Stimulated activated CD8-positive, alpha-beta memory T cell treated with anti-CD3 and anti-CD28 coated beads, Interleukin-4, amount 100 ng/mL, for 4 hours (primary cell): ENCODE measurements around the gene PTPN1.
"Not testable (repeated sequence)": the region's sequence is repeated elsewhere in the genome, so short reads cannot be mapped to it uniquely, and the experiment has no call there.

Experiments
- DNase-seq, 2 donors: peaks; one replicate each; pipeline ENCODE4 v3.0.0-alpha.2; 2020; ENCODE audit warnings: low read depth in 2 of 2, low spot score in 1 of 2

Gene PTPN1

DNA sequence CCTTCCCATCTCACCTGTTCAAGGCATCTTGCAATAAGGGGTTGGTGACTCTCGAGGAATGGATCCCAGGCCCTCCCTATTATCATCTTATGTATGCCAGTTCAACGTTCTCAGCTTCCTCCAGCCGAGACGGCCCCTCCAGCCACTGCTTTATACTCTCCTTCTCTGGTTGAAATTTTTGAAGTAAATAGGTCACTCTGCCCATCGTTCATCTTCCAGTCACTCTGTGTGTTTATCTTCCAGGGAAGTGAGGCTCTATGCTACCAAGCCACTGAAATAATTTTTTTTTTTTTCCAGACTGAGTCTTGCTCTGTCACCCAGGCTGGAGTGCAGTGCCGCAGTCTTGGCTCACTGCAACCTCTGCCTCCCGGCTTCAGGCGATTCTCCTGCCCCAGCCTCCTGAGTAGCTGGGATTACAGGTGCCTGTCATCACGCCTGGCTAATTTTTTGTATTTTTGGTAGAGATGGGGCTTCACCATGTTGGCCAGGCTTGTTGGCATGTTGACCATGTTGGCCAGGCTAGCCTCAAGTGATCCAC lies 17.0 kb downstream of the PTPN1 start:
- no peak for DNase-seq

DNA sequence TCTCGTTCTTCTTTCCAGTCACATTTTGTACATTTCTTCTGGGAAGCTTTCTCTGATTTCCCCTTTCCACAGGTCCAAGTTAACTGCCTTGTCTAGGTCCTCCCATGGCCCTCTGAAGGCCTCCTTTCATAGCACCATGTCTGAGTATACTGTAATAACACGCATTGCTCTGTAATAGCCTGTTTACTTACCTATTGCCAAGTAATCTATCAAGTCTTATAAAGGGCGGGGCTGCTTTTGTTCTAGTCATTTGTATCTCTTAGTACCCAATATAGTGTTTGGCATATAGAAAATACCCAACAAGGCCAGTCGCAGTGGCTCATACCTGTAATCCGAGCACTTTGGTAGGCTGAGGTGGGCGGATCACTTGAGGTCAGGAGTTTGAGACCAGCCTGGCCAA lies 17.9 kb downstream of the PTPN1 start:
- no peak for DNase-seq

DNA sequence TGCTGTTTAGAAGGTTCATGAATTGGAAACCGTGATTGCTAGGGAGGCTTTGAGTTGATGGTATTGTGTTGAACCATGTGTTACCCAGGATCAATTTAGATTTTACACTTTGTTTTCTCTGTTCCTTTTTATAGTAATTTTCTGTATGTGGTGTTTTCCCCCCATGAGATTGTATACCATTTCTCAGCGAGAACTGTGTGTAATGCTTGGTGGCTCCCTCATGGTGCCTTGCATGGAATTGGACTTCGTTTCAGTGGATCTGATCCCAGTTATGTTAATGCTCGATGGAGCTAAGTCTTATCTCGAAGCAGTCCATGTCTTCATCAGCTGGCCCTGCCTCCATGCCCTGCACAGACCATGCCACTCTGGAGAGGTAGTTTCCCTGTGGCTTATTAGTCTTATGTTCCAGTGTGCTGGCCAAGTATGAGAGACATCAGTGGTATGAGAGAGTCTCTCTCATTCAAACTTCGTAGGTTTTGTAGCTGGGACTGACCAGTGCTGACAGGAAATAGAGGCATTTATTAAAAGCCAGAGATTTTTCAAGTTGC lies 18.7 kb downstream of the PTPN1 start:
- no peak for DNase-seq

DNA sequence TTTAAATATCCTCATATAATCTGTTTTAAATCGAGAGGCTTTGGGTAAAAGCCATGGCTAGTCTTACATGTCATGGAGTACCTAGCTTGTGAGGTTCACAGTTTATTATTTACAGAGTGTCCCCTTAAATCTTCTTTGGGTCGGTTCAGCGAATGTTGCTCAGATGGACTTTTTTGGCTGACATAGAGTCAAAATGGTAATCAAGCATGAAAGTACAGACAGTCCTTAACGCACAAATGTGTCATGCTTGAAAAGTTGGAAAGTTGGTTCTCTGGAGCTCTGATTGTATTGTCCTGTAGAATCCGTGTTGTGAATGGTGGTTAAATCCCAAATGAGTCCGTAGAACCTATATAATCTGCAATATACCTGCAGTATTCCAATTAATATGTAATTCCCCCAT lies 22.0 kb downstream of the PTPN1 start:
- no peak for DNase-seq

DNA sequence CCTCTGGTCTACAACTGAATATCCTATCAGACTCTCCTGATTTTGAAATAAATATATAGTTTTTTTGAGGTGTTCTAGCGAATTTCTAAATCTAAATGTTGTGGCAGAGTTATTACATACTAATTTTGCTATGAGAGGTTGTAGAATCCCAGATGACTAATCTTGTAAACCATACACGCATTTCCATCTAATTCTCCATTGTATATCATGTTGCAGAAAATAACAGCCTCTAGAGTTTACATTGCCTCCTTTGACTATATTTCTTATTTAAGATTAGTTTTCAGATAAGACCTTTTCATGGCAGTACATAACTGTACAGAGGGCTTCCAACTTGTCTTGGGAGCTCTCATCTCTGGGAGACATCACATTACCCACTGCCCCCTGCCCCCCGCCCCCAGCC lies 22.9 kb downstream of the PTPN1 start:
- no peak for DNase-seq

DNA sequence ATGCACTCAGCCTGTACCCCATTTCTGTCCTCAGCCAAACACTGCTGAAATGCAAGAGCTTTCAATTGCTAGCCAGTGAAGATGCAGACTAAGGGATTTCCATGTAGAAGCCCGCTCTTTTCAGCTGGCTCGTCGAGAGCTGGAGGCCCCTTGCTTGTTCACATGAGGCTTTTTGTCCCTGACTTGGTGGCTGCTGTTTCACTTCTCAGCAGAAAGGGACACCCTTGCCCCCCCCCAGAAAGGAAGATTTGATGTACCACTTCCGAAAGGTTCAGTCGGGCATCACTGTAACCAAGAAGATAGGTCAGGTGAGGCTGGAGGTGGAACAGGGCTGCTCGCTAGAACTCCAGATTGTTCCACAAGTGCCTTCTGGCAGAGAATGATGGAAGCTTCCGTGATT lies 23.3 kb downstream of the PTPN1 start:
- no peak for DNase-seq

DNA sequence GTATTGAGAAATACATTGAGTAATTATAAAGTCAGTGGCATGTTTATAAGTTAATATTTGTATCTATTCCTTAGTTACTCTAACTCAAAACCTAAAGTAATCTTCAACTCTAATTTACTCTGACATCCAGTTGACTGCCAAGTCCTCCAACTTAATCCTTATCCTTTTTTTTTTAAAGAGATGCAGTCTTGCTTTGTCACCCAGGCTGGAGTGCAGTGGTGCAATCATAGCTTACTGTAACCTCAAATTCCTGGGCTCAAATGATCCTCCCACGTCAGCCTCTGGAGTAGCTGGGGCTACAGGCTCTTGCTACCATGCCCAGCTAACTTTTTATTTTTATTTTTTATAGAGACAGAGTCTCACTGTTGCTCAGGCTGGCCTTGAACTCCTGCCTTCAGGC lies 24.4 kb downstream of the PTPN1 start:
- DNase-seq, result no peak

DNA sequence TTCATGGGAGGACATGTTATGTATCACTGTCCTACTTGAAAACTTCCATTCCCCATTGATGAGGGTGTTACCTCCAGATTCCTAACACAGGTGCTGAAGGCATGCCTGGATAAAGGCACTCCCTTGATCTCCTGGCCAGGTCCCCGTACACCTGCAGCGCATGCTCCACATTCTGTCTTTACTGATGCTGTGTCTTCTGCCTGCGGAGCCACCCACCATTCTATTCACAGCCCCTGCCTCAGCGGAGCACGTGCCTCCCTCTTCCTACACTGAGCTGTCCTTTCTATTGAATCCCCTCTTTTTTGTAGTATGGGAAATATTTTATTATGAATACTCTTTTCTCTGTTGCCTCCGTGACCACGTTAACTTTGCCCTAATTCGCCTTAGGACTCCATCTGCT lies 25.0 kb downstream of the PTPN1 start:
- DNase-seq, result no peak

DNA sequence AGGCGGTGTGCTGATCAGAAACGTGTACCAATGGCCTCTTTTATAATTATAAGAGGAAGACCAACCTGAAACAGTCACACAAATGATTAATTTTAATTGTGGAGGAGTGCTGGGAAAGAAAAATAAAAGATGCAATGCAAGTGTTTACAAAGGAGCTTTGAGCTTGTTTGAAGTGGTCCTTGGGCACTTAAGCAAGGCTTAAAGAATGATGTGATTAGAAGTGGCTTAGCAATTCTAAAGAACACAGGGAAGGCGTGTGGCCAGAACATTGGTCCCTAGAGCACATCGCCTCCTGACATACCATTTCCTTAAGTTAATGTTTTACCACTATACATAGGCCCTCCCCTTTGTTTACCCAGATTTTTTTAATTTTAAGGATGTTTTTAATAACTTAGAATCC lies 26.1 kb downstream of the PTPN1 start:
- DNase-seq, result no peak

DNA sequence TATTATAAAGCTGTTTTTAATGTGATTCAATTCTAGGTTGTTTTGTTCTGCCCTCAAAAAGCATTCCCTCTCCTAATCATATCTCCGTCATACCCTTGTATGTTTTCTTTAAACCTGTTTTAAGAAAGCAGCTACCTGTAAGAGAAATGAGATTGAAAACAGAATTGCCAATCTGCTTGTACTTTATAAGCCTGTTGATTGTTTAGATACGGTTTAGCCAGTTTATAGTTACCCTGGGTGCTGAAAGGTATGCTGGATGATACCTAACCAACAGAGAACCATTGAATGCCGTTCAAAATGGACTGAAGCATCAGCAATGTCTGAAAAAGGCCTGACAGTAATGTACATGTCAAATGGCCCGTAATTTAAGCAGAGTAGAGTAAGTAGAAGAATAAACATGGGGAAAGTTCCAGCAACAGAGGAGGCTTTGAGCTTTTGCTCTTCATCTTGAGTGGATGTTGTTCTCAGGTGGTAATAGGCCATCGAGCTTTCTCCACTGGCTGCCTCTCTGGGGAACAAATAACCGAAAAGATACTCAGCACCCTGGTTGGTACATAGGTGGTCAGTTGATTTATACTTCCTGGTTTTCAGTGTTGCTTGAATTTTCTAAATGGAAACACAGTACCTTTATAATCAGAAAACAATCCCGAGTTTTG lies 27.5 kb downstream of the PTPN1 start:
- no peak for DNase-seq

DNA sequence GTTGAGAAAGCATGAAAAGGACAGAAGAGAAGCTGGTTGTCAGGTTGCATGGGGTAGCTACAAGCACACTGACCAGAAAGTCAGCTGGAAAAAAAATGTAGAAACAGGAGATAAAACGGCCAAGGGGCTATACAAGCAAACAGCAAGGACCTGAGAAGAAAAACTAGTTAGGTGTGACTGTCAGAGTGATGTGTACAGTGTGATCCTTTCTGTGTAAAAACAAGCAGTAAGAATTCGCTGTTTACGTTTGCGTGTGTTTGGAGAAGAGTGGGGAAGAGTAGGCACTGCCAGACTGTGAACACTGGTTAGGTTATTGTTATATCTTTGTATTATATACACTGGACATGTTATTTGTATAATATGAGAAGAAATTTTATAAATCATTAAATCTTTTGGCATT lies 28.1 kb downstream of the PTPN1 start:
- DNase-seq, result no peak

DNA sequence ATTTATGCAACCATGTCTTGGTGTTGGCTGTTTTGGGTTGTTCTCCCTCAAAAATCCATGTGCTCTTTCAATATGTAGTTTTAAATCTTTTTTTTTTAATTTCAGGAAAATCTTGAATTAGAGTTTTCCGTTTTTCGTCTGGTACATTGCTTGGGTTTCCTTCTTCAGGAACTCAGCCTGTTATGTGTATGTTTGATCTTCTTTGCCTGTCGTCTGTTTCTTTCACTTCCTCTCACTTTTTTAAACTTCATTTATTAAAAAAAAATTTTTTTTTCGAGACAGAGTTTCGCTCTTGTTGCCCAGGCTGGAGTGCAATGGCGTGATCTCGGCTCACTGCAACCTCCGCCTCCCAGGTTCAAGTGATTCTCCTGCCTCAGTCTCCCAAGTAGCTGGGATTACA lies 29.6 kb downstream of the PTPN1 start:
- not testable (repeated sequence) for DNase-seq

DNA sequence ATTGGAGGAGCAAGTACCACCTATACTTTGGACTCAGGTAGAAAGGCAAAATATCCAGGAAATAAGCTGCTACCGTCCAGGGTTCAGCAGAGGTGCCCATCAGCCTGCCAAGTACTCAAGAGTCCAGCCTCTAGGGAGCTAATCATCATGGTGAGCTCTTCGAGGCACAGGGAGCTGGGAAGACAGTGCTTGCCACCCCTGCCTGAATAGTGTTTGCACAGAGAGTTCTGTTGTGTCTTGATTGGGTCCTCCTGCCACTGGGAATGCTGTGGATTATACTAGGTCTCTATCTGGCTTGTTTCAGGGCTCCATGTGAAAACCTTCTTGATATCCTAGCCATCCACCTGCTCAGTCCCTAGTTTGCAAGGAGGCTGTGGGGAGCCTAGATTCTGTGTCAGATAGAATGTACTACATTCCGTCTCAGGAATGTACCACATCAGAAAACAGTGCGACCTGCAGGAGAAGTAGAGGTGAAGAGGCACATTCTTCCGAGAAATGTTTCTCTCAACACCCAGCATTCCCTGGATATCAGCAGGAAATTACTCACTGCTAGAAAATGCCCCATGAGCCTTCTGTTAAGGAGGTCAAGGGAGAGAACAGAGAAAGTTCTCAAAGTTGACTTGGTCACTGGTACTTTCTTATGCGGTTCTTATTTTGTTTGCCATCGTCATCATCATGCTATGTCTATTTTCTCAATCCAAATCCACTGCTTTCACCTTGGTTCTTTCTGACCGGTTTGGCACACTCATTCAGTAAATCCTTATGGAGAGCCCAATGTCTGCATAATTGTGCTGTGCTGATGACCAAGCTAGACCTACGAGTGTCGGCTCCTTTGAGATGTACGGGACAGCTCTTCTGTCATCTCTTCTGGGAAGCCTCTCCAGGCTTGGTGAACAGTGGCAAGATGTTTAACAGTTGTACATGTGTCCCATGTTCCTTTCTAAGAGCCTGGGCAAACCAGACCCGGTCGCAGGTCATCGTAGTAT lies 30.7 kb downstream of the PTPN1 start:
- DNase-seq, result no peak

DNA sequence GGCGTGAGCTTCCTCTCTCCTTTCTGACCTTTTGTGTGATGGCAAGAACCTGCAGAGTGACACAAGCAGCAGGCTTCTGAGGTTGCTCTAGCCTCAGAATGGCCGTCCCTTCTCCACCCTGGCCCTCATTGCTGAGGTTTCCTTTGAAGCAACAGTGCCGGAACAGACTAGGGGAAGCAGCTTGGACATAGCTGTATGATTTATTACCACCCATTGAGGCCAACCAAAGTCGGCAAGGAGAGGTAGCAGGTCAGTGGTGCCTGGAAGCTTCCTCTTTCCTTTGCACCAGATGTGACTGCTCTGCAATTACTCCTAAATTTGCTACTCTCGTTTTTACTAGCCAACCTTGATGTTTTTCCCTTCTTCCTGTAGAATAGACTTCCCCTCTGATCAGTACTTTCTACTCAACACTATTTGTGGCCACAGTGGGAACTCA lies 31.4 kb downstream of the PTPN1 start:
- no peak for DNase-seq

DNA sequence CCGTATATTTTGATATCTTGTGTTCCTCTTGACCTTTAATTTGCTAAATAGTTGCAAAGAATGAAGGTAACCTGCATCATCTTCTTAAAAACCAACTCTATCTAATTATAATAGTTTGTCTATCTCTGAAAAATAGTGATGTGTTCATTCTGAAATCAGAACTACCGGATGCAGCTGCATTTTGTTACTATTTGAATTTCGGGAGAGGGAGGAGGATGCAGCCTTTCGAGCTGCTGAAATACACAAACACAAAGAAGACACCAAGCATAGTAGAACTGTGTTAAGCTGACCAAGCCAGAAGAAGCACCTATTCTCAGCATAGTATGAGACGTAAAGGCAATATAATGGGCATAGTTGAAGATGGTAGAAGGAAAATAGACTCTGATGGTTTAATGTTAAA lies 33.1 kb downstream of the PTPN1 start:
- DNase-seq, result no peak

DNA sequence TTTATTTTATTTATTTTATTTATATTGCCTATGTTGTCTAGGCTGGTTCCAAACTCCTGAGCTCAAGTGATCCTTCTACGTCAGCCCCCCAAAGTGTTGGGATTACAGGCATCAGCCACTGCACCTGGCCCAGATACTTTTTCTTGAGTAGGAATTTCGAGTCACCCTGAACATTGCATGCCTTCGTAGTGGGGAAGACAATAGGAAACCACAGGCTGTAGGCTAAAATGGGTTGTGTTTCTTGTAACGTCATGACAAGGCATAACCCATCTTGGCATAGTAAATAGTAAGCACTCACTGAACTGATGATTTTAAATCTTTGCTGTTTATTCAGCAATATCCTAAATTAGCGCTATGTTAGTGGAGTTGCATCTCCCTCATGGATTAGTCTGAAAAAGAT lies 34.9 kb downstream of the PTPN1 start:
- DNase-seq, result no peak

DNA sequence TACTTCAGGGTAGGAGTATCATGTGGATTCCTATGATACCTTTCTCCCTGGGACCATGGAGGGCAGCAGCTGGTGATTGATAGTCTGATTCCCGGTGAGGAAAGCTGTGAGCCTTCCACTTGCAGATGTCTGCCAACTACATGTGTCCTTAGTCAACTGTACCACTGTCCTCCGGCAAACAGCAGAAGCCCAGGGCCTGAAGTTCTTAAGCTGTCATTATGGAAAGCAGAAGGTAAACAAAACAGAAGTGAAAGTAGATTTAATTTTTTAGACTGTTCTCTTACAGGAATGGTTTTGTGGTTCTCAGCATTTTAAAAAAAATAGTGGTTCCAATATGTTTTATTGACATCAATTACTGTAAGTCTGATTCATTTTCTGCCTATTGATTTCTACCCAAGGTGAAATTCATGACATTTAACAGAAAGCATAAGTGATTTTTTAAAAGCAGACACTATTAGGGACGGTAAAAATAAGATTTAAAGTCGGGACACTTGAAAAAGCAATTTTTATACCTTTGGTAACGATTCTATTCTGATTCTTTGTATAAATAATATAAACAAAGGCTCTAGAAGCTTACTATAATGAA lies 36.6 kb downstream of the PTPN1 start:
- DNase-seq, result no peak

DNA sequence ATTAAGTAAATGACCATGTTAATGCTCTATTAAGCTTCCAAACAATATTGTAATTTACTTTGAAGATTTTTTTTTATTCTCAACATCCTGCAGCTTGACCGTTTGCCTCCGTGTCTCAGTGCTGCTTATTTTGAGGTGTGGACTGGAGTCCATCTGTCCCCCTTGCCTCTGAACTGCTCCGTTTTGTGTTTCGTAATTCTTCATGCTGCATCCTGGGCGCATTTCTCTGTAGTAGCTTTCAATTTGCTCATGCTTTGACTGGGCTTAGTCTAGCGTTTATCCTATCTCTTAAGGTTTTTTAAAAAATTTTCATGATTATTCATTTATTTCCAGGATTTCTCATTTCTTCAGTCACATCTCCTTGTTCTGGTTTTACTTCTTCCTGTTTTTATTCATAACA lies 37.8 kb downstream of the PTPN1 start:
- no peak for DNase-seq

DNA sequence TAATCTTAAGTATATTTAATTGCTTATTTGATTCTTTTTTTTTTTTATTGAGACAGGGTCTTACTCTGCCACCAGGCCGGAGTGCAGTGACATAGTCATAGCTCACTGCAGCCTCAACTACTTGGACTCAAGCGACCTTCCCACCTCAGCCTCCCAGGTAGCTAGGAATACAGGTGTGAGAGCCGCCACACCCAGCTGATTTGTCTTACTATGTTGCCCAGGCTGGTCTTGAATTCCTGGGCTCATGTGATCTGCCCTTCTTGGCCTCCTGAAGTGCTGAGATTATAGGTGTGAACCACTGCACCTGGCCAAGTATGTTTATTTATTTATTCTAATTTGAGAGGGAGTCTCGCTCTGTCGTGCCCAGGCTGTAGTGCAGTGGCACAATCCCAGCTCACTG lies 38.2 kb downstream of the PTPN1 start:
- DNase-seq, result no peak

DNA sequence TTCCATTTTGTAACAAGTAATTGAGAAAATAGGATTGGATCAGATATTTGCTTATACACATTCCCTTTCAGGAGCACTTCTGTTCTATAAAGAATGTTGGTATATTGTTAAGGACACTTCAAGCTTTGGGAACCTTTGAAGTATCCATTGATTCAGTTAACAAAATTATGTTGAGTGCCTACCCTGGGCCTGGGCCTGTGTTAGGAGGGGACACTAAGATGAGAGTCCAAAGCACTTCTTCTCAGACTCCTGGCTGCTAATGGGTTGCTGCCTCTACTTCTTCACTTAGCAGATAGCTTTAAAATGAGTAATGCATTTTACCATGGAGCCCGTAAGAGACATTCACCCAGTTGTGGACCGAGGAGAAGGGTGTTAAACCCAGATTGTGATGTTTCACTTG lies 40.3 kb downstream of the PTPN1 start:
- no peak for DNase-seq

DNA sequence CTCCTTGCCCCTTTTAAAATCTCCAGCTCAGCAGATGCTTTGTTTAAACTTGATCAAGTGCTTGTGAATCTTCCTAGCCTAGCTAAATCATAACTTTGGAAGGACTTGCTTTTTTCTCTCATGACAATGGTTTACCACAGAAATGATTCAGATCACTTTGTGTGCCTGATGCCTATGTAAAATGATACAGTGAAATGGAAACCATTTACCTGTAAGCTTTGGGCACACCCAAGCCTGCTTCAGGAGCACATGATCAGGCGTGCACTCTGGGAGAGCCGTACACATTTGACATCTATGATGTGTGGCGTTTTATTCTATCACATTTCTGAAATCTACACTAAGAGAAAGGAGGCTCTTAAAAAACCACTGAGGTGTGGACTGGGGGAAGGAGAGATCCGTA lies 41.1 kb downstream of the PTPN1 start:
- no peak for DNase-seq

DNA sequence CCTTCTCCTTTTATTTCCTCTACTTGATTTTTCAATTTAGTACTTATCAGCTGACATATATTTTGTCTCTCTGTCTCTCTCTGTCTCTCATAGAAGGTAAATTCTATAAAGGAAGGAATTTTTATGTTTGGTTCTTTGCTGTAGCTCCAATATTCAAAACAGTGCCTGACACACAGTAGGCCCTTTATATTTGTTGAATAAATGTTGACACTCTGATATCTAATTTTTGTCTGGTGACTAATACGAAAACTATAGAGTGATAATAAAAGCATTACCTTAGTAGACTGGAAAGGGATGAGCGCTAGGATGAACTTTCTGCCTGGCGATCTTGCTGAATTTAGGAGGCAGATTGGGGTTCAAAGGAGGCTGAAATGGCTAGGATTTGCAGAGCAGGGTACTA lies 42.8 kb downstream of the PTPN1 start:
- DNase-seq, result no peak
